ENCODE data around the gene TET1.
"Not testable (repeated sequence)": the region's sequence is repeated elsewhere in the genome, so short reads cannot be mapped to it uniquely, and the experiment has no call there.

- TF ChIP-seq, protein P1, sequence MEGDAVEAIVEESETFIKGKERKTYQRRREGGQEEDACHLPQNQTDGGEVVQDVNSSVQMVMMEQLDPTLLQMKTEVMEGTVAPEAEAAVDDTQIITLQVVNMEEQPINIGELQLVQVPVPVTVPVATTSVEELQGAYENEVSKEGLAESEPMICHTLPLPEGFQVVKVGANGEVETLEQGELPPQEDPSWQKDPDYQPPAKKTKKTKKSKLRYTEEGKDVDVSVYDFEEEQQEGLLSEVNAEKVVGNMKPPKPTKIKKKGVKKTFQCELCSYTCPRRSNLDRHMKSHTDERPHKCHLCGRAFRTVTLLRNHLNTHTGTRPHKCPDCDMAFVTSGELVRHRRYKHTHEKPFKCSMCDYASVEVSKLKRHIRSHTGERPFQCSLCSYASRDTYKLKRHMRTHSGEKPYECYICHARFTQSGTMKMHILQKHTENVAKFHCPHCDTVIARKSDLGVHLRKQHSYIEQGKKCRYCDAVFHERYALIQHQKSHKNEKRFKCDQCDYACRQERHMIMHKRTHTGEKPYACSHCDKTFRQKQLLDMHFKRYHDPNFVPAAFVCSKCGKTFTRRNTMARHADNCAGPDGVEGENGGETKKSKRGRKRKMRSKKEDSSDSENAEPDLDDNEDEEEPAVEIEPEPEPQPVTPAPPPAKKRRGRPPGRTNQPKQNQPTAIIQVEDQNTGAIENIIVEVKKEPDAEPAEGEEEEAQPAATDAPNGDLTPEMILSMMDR (IDR thresholded peaks at IDR 0.05): not testable (repeated sequence)
- TF ChIP-seq EZH2phosphoT487, EZH2 (IDR thresholded peaks at IDR 0.05): not testable (repeated sequence)
Measured at GRCh38 chr10:68740676-68741075, 180.5 kb downstream of the TET1 start.
